Loucy (cell line): ENCODE measurements around the gene TMPRSS6.

Source experiments
- H2AFZ ChIP-seq: fragments of 200-600 bp; sonication (generic); 2 replicates; pipeline ENCODE4 v1.6.0; 2016; ENCODE audit warnings: antibody characterized with exemption, mild to moderate bottlenecking, low read length, moderate library complexity
- H3F3A ChIP-seq: fragments of 200-600 bp; 2 replicates; pipeline ENCODE4 v1.6.0; 2016; ENCODE audit warnings: antibody characterized with exemption, low read depth, mild to moderate bottlenecking
- H3K27me3 ChIP-seq: fragments of 200-600 bp; sonication (generic); 2 replicates; pipeline ENCODE4 v1.6.1; 2014; ENCODE audit warnings: low read length, mild to moderate bottlenecking; ENCODE audit not compliant: insufficient read depth, poor library complexity, severe bottlenecking
- H3K36me3 ChIP-seq: fragments of 200-600 bp; sonication (generic); 2 replicates; pipeline ENCODE4 v1.6.1; 2016; ENCODE audit warnings: low read length; ENCODE audit not compliant: insufficient read depth
- H3K4me1 ChIP-seq: fragments of 200-600 bp; sonication (generic); 2 replicates; pipeline ENCODE4 v1.5.1; 2014; ENCODE audit warnings: low read length, mild to moderate bottlenecking; ENCODE audit not compliant: insufficient read depth, poor library complexity, severe bottlenecking
- H3K4me2 ChIP-seq: fragments of 200-600 bp; sonication (generic); 2 replicates; pipeline ENCODE4 v1.6.0; 2014; ENCODE audit warnings: antibody characterized with exemption, low read length, low read depth, mild to moderate bottlenecking; ENCODE audit not compliant: poor library complexity, severe bottlenecking
- H3K4me3 ChIP-seq: fragments of 200-600 bp; sonication (generic); 2 replicates; pipeline ENCODE4 v1.5.1; 2014; ENCODE audit warnings: low read length, mild to moderate bottlenecking, mixed read lengths; ENCODE audit not compliant: poor library complexity, severe bottlenecking
- H3K79me2 ChIP-seq: fragments of 200-600 bp; sonication (generic); 2 replicates; pipeline ENCODE4 v1.6.1; 2014; ENCODE audit warnings: low read length; ENCODE audit not compliant: insufficient read depth
- H3K9ac ChIP-seq: fragments of 200-600 bp; sonication (generic); 2 replicates; pipeline ENCODE4 v1.6.0; 2014; ENCODE audit warnings: mild to moderate bottlenecking, low read depth, low read length, moderate library complexity; ENCODE audit not compliant: poor library complexity, severe bottlenecking
- H3K9me2 ChIP-seq: fragments of 200-600 bp; sonication (generic); replicated peaks from 2 replicates; pipeline ENCODE4 v1.6.1; 2016; ENCODE audit warnings: low read depth, low read length, mixed read lengths
- H3K9me3 ChIP-seq: fragments of 200-600 bp; sonication (generic); 2 replicates; pipeline ENCODE4 v1.6.1; 2014; ENCODE audit warnings: mild to moderate bottlenecking, antibody characterized with exemption, low read length, low read depth; ENCODE audit not compliant: insufficient read depth
- H4K20me1 ChIP-seq: fragments of 200-600 bp; sonication (generic); 2 replicates; pipeline ENCODE4 v1.6.0; 2014; ENCODE audit warnings: antibody characterized with exemption, low read length, mild to moderate bottlenecking; ENCODE audit not compliant: insufficient read depth, poor library complexity, severe bottlenecking
- CTCF ChIP-seq: fragments of 200-600 bp; sonication (generic); conservative IDR thresholded peaks from 2 replicates; pipeline ENCODE4 v1.5.1; 2014; ENCODE audit warnings: mild to moderate bottlenecking, antibody characterized with exemption, low read length
- EZH2phosphoT487 ChIP-seq: fragments of 200-600 bp; IDR thresholded peaks from 2 replicates; pipeline ENCODE4 v1.6.1; 2018; ENCODE audit warnings: antibody characterized with exemption, mild to moderate bottlenecking, moderate library complexity, borderline replicate concordance

Gene TMPRSS6

GRCh38 chr22:37032535-37033460 is 76.7 kb downstream of the TMPRSS6 start:
- Histone ChIP-seq H3K4me2 (no peak overlapping the region), H3K4me1 (no peaks in the 10 kb centered on the region), H2AFZ (no peak overlapping the region), H3K9ac (no peak overlapping the region), H3F3A (no peaks in the 10 kb centered on the region), H3K79me2 (no peaks in the 10 kb centered on the region), H3K9me3 (no peaks in the 10 kb centered on the region), H3K9me2 (no peaks in the 10 kb centered on the region), H4K20me1 (peaks cover under 1% of the 10 kb centered on the region), H3K36me3 (peaks cover 17% of the 10 kb centered on the region; the same call in 1 of the 2 replicates), H3K4me3 (no peak overlapping the region), H3K27me3 (no peaks in the 10 kb centered on the region)
- TF ChIP-seq EZH2phosphoT487, result no peak

- peaks cover 5% of the 10 kb centered on the region for H4K20me1 ChIP-seq
- H3K79me2 ChIP-seq, result no peaks in the 10 kb centered on the region
- TF ChIP-seq CTCF (no peak), EZH2phosphoT487 (no peak)
- H3K9me3 ChIP-seq, result no peaks in the 10 kb centered on the region
- H3K27me3 ChIP-seq, result no peaks in the 10 kb centered on the region
- no peak overlapping the region for H3K4me2 ChIP-seq
- no peak overlapping the region for H3K9ac ChIP-seq
- no peaks in the 10 kb centered on the region for H3F3A ChIP-seq
- no peak overlapping the region for H2AFZ ChIP-seq
- H3K36me3 ChIP-seq, result peaks cover 24% of the 10 kb centered on the region; the same call in 1 of the 2 replicates
- no peaks in the 10 kb centered on the region for H3K9me2 ChIP-seq
- H3K4me1 ChIP-seq, result no peaks in the 10 kb centered on the region
- no peak overlapping the region for H3K4me3 ChIP-seq
These were observed 77.4 kb downstream of the TMPRSS6 start for GRCh38 chr22:37032134-37032534.

- TF ChIP-seq EZH2phosphoT487 (no peak), CTCF (peak; percentile 50)
These were observed 78.8 kb downstream of the TMPRSS6 start for GRCh38 chr22:37030560-37031281.

More at GRCh38 chr22:37030560-37031281, 78.8 kb downstream of the TMPRSS6 start:
- Histone ChIP-seq H3K4me3 (no peak overlapping the region), H3K79me2 (no peaks in the 10 kb centered on the region), H3K4me1 (no peaks in the 10 kb centered on the region), H3K27me3 (no peaks in the 10 kb centered on the region), H3K9ac (no peak overlapping the region), H4K20me1 (peaks cover 5% of the 10 kb centered on the region), H2AFZ (no peak overlapping the region), H3K9me2 (no peaks in the 10 kb centered on the region), H3K36me3 (peaks cover 24% of the 10 kb centered on the region; the same call in 1 of the 2 replicates), H3F3A (no peaks in the 10 kb centered on the region), H3K9me3 (no peaks in the 10 kb centered on the region), H3K4me2 (no peak overlapping the region)
